Stimulated activated CD4-positive, alpha-beta T cell treated with anti-CD3 and anti-CD28 coated beads, Interleukin-1b, Interleukin-23, amount 100 ng/mL, for 1 hour (primary cell): ENCODE data around the gene TP53INP2.
"Not testable (repeated sequence)": the region's sequence is repeated elsewhere in the genome, so short reads cannot be mapped to it uniquely, and the experiment has no call there.

ENCODE experiments used
- DNase-seq, 2 donors: peaks; one replicate each; pipeline ENCODE4 v3.0.0-alpha.2; 2020; ENCODE audit warnings: low read depth in 2 of 2

Gene TP53INP2

GRCh38 chr20:34704177-34705007, at the start of gene TP53INP2:
TP53INP2 (plus strand) TSS chr20:34704344; CDS start chr20:34708740, 4,396 bp downstream.
- peak; percentile 57 to 66 for DNase-seq

GRCh38 chr20:34658654-34659053, 45.5 kb upstream of the TP53INP2 start:
- not testable (repeated sequence) for DNase-seq

GRCh38 chr20:34661811-34662210, 42.3 kb upstream of the TP53INP2 start:
- DNase-seq, result not testable (repeated sequence)

- no peak for DNase-seq
These were observed 40.8 kb upstream of the TP53INP2 start for GRCh38 chr20:34663213-34663943.

- DNase-seq, result not testable (repeated sequence)
These were observed 39.4 kb upstream of the TP53INP2 start for GRCh38 chr20:34664751-34665150.

- no peak for DNase-seq
These were observed 35.0 kb upstream of the TP53INP2 start for GRCh38 chr20:34669094-34669493.

GRCh38 chr20:34673412-34673811, 30.7 kb upstream of the TP53INP2 start:
- no peak for DNase-seq

GRCh38 chr20:34675561-34675960, 28.6 kb upstream of the TP53INP2 start:
- DNase-seq, result no peak

GRCh38 chr20:34675993-34676641, 28.0 kb upstream of the TP53INP2 start:
- DNase-seq, result no peak

GRCh38 chr20:34676642-34677373, 27.3 kb upstream of the TP53INP2 start, which contains the start of gene PIGU:
PIGU (minus strand) TSS chr20:34677092; CDS start chr20:34677085, 7 bp downstream.
- DNase-seq, result peak; percentile 86 to 87

GRCh38 chr20:34680586-34681175, 23.5 kb upstream of the TP53INP2 start:
- no peak for DNase-seq

- no peak for DNase-seq
These were observed 20.5 kb upstream of the TP53INP2 start for GRCh38 chr20:34683667-34684066.

GRCh38 chr20:34689486-34689885, 14.7 kb upstream of the TP53INP2 start:
- no peak for DNase-seq

GRCh38 chr20:34691838-34692237, 12.3 kb upstream of the TP53INP2 start:
- DNase-seq, result no peak

GRCh38 chr20:34693414-34693813, 10.7 kb upstream of the TP53INP2 start:
- no peak for DNase-seq

- DNase-seq, result no peak
These were observed 2.6 kb upstream of the TP53INP2 start for GRCh38 chr20:34701405-34702085.

GRCh38 chr20:34703061-34703423, 1.1 kb upstream of the TP53INP2 start:
- no peak for DNase-seq

- no peak for DNase-seq
These were observed 544 bp upstream of the TP53INP2 start for GRCh38 chr20:34703424-34704176.

GRCh38 chr20:34705008-34705396, 858 bp downstream of the TP53INP2 start:
- DNase-seq, result no peak
